AG09309 (cell line): ENCODE data around the gene TSPAN1.

Source experiments
- DNase-seq: peaks from one replicate; pipeline ENCODE4 v3.0.0-alpha.2; 2010; ENCODE audit warnings: low read depth
- H3K4me3 ChIP-seq: 2 replicates; pipeline ENCODE4 v1.5.1; 2011; ENCODE audit warnings: mild to moderate bottlenecking, low read depth, low read length, moderate library complexity; ENCODE audit not compliant: control insufficient read depth
- CTCF ChIP-seq: IDR thresholded peaks from 2 replicates; pipeline ENCODE4 v1.5.1; 2011; ENCODE audit warnings: mild to moderate bottlenecking, low read depth, low read length, inconsistent platforms; ENCODE audit not compliant: insufficient read depth, control insufficient read depth; ENCODE audit errors: missing control alignments

Gene TSPAN1

GRCh38 chr1:46210561-46210960 lies 35.7 kb downstream of the TSPAN1 start:
- no peak for DNase-seq
- TF ChIP-seq CTCF, result no peak
- H3K4me3 ChIP-seq, result no peak overlapping the region

GRCh38 chr1:46211051-46211450 lies 36.2 kb downstream of the TSPAN1 start:
- TF ChIP-seq CTCF, result no peak
- no peak for DNase-seq
- no peak overlapping the region for H3K4me3 ChIP-seq

GRCh38 chr1:46215504-46215903 lies 40.6 kb downstream of the TSPAN1 start:
- TF ChIP-seq CTCF, result no peak
- DNase-seq, result no peak
- H3K4me3 ChIP-seq, result no peak overlapping the region

- no peak for DNase-seq
- no peak overlapping the region for H3K4me3 ChIP-seq
- TF ChIP-seq CTCF, result no peak
These were observed 43.6 kb downstream of the TSPAN1 start for GRCh38 chr1:46218443-46218842.

GRCh38 chr1:46219551-46220520 lies 44.9 kb downstream of the TSPAN1 start:
- no peak for TF ChIP-seq CTCF
- DNase-seq, result no peak
- H3K4me3 ChIP-seq, result no peak overlapping the region

GRCh38 chr1:46220808-46221207 lies 45.9 kb downstream of the TSPAN1 start:
- DNase-seq, result no peak
- H3K4me3 ChIP-seq, result no peak overlapping the region
- TF ChIP-seq CTCF, result no peak
